GM21447 (cell line): Measurements from ENCODE around the gene GYG1.
"Not testable (repeated sequence)": the region's sequence is repeated elsewhere in the genome, so short reads cannot be mapped to it uniquely, and the experiment has no call there.

Experiments used
- ATAC-seq: cut with Tn5 transposase; IDR thresholded peaks from one replicate; pipeline ENCODE4 v1.9.1; 2021; ENCODE audit not compliant: unreplicated experiment

GYG1 gene

DNA sequence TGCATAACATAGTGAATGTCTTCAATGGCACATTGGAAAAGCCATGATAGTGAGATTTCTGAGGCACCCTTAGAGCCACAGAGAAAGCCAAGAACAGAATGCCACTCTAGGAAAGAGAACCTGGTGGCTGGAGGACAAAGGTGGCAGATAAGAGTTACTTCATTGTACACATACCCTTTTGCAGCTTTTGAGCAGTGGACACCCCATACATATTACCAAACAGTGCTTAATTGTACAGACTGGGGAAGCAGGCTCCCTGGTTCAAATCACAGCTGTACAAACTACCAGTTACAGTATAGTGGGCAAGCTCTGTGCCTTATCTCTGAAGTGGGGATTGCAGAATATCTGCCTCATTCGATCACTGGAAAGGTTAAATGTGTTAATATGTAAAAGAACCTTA, 10.1 kb upstream of the GYG1 start:
- no peak for ATAC-seq

DNA sequence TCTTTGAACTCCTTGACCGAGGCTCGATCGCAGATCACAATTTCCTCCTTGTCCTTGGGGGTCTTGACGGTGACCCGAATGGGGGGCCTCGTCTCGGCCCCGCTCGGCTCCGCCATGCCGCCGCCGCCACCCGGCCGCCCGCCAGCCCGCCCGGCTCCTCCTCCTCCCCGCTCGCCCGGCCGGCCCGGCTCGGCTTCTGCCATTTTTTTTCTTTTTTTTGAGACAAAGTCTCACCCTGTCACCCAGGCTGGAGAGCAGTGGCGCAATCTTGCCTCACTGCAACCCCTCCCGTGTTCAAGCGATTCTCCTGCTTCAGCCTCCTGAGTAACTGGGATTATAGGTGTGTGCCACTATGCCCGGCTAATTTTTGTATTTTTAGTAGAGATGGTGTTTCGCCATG, 3.8 kb upstream of the GYG1 start:
- ATAC-seq: not testable (repeated sequence)

DNA sequence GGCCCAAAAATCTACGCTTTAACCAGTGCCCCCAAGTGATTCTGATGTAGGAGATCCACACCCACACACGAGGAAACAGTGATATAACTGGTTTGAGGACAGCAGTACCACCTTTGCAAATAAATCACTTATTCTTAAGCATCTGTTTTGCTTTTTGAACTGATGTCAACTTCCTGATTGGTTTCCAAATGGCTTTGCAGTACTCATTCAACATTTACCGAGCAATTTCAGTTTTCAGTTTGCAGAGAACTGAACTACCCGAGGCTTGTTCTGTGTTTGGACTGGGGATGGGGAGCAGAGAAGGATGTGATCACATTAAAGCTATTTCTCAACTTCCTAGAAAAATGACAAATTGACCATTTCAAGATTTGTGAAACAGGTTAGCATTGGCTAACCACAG, 1.1 kb upstream of the GYG1 start:
- ATAC-seq: peak; percentile 33

GRCh38 chr3:148992027-148992634, 791 bp downstream of the GYG1 start:
- ATAC-seq: peak; percentile 32

DNA sequence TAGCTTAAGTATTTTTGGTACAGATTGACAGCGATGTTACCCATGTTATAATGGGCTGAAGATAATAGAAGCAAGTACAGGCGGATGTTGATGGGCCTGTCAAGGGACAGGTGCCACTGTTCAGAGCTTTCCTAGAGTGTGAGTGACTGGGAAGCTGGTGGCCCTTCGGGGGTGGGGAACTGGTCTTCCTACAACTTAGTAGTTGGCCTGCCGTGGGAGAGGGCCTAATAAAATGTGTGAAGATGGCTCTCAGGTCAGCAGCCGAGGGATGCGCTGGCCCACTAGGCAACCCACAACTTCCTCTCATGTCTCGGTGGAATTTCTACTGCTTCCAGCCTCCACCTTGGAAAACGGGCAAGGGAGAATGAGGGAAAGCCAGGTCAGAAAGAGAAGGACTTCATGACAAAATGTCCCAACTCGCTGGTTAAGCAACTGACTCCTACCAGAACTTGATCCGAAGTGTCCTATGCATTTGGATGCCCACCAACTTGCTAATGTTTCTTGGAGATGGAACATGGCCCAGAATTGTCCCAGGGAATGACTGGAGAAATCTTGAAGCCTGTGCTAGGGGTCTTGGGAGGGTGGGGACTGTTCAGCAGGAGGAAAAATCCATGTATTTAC, 1.4 kb downstream of the GYG1 start:
- no peak for ATAC-seq

- no peak for ATAC-seq
Measured at GRCh38 chr3:148997623-148998022, 6.3 kb downstream of the GYG1 start.

- ATAC-seq: no peak
Measured at GRCh38 chr3:148998297-148998696, 7.0 kb downstream of the GYG1 start.

DNA sequence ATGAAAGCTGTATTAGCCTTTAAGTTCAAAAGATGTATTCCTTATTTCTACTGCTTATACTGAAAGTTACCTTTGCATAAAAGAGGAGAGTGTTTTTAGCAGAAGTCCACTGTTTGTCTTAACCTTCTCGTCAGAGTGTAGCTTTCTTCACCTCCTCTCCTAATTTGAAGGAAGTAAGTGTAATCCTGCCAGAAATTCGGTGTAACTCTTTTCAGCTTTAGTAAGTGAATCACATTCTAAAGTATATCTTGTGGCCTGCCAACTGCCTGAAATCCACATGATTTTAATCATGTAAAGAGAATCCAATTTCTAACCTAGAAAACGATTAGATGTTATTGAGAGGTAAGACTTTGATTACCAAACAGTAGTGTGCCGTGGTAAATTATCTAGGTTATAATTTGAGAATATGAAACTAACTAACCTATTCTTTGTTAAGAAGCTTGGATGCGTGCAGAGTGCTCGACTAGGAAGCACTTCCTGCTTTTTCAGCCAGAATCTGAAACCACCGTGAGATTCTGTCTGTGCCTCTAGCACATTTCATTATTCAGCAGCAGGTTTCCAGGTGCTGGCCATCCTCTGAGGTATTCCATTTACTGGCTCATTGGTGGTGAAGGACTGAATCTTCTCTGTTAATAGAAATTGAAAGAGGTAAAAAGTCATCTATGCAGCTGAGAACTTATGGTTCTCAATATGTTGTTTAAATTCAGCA, 7.5 kb downstream of the GYG1 start:
- peak; percentile 43 for ATAC-seq

DNA sequence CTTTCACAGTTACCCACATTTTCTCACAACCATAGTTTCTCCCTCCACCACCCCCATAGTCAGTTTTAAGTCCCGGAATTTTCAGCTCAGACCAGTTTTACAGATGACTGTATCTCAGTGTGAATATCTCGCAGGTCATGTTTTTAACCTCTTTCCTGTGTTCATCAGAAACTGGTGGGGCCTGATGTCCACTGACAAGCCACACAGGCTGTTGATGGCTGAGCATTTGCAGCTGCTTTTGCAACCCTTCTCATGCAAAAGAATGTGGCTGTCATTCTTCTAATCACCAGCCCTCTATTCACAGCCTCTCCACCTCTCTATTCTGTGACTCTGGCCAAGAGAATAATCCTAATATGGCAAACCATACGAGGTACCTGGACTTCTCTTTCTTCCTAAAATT, 8.5 kb downstream of the GYG1 start:
- no peak for ATAC-seq

GRCh38 chr3:149000206-149000745, 8.9 kb downstream of the GYG1 start:
- ATAC-seq: no peak

DNA sequence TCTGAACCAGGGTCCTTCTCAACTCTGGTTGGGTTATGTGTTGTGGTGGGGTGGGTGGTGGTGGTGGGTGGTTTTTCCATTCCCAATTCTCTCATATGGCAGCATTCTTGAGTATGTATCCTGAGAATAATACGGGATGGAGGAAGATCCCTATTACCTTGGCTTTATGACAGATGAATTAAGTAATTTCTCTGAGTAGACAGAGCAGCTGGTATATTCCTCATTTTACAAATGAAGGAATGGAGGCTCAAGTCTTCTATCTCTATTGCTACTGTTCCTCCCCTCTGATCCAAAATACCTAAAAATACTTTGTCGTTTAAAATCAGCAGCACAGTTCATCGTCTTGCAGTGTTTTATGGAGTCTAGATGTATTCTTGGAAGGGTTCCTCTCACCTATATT, 10.4 kb downstream of the GYG1 start:
- ATAC-seq: no peak

DNA sequence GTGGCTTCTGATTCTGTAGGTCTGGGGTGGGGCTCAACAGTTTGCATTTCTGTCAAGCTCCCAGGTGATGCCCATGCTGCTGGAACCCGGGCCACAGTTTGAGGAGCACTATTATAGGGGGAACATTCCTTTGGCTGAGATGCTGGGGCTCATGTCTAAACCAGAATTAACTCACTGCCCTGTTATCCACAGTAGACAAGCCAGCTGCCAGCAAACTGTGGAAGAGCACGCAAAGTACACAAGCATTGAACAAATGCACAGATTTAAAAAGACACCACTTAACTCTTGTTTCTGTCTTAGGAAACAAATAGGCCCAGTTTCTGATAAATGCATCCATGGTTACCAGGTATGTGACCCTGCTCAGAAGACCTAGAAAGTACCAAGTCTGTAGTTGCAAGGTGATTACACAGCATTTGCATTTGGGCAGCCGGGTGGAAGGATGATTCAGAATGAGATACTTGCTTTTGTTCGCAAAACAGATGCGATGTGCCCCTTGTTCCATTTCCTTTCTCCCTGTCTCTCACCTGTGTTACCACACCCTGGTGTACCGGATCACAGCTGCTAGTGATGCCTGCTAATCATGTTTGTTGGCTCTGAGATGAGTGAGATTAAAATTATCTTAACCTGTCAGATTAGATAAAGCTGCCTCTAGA, 12.4 kb downstream of the GYG1 start:
- ATAC-seq: peak; percentile 83

GRCh38 chr3:149004622-149005021, 13.3 kb downstream of the GYG1 start:
- ATAC-seq: no peak

DNA sequence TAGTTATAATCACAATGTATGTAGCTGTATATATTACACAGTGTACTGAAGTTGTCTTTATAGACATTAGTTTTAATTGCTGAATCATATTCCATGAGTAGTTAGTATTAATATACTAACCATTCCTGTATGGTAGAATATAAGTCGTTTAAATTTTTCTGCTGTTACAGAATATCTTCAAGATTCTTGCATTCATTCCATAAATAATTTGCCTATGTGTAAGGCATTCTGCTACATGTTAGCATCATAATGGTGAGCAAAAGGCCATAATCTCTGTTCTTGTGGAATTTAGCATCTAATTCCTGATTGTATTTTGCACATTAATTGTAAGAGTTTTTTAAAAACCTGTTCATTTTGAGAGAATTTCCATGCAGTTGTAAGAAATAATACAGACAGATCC, 14.1 kb downstream of the GYG1 start:
- ATAC-seq: no peak

DNA sequence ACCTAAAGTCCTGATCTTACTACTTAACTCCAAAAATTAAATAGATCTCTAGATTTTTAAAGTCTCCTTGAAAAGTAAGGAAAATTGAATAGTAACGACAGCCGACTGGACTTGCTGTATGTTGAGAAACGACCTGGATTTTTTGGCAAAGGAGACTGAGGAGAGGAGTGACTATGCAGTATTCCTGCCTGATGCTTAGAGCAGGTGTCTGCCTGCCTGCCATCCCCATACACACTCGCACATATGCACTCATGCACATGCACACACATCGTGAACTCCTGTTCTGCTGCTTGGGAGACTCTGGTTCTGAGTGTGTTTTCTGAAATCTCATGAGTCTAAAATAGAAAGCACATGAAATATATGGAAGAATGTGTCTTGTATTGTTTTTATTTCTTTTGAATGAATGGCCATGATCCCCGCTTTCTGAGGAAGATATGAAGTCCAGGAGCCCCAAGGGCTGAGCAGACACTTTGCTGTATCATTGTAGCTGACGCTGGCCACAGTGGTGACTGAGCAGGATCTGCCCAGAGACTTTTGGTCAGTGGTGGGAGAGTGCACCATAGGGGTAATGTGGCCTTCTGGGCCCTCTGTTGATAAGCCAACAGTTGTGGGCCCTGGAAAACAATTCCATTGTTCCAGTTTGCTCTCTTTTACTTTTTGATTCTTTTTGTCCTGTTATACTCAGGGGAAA, 16.4 kb downstream of the GYG1 start:
- ATAC-seq: no peak

DNA sequence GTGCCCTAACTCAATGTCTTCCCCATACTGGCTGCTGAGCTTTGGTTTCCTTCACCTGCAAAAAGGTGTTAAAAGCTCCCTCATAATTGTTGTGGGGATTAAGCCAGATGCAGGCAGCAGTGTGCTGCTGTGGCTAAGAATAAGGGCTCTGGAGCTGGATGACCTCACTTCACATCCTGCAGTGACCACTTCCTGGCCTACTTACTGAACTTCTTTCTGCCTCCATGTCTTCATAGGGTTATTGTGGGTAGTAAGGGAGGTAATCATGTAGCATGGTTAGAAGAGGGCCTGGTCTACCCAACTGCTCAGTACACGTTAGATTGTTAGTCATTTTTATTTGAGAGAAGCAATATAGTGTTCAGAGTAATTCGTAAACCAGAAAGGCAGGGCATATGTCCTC, 18.4 kb downstream of the GYG1 start:
- ATAC-seq: peak; percentile 95

DNA sequence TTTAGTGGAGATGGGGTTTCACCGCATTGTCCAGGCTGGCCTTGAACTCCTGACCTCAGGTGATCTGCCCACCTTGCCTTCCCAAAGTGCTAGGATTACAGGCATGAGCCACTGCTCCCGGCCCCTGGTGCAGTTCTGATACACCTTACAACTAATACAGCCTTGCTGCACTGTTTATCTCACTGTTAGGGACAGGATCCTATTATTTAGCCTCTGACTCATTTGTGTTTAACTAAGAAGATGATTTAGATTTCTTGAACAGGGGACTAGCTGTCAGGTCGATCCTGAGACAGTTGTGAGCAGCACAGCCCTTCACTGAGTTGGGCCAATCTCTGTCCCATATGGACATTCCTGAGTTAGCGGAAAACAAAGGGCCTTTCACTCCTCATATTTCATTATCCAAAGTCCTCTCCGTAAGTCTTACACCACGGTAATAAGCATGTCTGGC, 19.2 kb downstream of the GYG1 start:
- no peak for ATAC-seq

GRCh38 chr3:149010966-149011365, 19.6 kb downstream of the GYG1 start:
- ATAC-seq: no peak

- ATAC-seq: no peak
Measured at GRCh38 chr3:149011676-149012075, 20.3 kb downstream of the GYG1 start.

DNA sequence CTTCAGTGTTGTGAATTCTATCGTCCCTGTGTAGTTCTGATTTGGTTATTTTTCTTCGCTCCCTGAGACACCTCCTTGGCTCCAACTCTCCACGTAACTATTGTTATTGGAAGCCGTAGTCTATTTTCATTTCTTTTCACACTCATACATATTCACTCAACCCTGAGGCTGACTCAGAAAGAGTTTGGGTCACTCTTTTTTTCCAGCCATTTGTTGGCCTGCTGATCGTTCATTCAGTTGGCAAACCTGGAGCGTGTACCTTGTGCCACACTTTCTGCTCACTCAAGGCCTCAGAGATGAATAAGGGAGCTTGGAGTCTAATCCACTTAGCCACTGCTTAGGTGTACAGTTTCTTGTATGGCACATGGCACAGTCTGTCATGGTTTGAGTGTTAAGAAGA, 22.4 kb downstream of the GYG1 start:
- ATAC-seq: no peak

- ATAC-seq: no peak
Measured at GRCh38 chr3:149015393-149015792, 24.1 kb downstream of the GYG1 start.
